Measurements from ENCODE around the gene PPM1D. TPM values are rescaled to one million over a fixed set of nuclear protein-coding genes. Genes with fewer than 3 reads are reported as not detected.
"Not testable (repeated sequence)": the region's sequence is repeated elsewhere in the genome, so short reads cannot be mapped to it uniquely, and the experiment has no call there.

Gene PPM1D
- total and polyA plus RNA-seq, 2 experiments from 2014 or later, result 18.3 to 18.6 TPM

DNA sequence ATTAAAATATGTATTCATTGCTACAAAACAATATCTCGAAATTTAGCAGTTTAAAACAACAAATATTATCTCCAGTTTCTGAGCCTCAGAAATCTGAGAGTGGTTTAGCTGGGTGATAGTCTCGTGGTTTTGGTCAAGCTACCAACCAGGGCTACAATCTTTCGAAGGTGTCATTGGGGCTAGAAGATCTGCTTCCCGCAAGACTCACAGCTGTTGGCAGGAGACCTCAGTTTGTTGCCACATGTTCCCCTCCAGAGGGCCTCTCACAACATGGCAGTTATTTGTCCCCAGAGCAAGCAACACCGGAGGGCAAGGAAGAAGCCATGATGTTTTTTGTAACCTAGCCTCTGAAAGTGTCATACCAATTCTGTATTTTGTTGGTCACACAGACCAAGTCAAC is 65.6 kb downstream of the PPM1D start:
- H3K4me3 ChIP-seq, result no peak overlapping the region
- no peaks in the 10 kb centered on the region for H3K36me3 ChIP-seq (replicated peaks; ENCODE audit: insufficient read depth, low read depth)
- DNase-seq (ENCODE audit: low spot score), result no peak
- H3K79me2 ChIP-seq, result peaks cover 5% of the 10 kb centered on the region
- H3K4me1 ChIP-seq (ENCODE audit: insufficient read depth), result no peaks in the 10 kb centered on the region
- H3K9me3 ChIP-seq (ENCODE audit: low read depth), result no peaks in the 10 kb centered on the region
- H2AFZ ChIP-seq, result no peak overlapping the region
- H3K27me3 ChIP-seq, result no peaks in the 10 kb centered on the region
- H3K9me2 ChIP-seq (replicated peaks; ENCODE audit: insufficient read depth), result no peaks in the 10 kb centered on the region
- 91% methylated on average over 5 of the region's 5 CpGs for WGBS (ENCODE audit: low lambda C conversion rate, missing lambda C conversion rate)
- TF ChIP-seq CTCF (IDR thresholded peaks at IDR 0.05; ENCODE audit: poor library complexity) (no peak), EZH2 (IDR thresholded peaks at IDR 0.05; ENCODE audit: borderline replicate concordance) (no peak), EZH2phosphoT487 (IDR thresholded peaks at IDR 0.05; ENCODE audit: low read depth, severe bottlenecking, unreplicated experiment) (no peak)
- no peak overlapping the region for H3K27ac ChIP-seq
- no peak overlapping the region for H3K4me2 ChIP-seq
- no peaks in the 10 kb centered on the region for H4K20me1 ChIP-seq (ENCODE audit: insufficient read depth, poor library complexity, severe bottlenecking)

GRCh38 chr17:60668741-60669140 is 68.7 kb downstream of the PPM1D start:
- not testable (repeated sequence) for H3K9me2 ChIP-seq (replicated peaks; ENCODE audit: insufficient read depth); H3K27me3 ChIP-seq; H3K79me2 ChIP-seq; H3K36me3 ChIP-seq (replicated peaks; ENCODE audit: insufficient read depth, low read depth); H3K4me1 ChIP-seq (ENCODE audit: insufficient read depth); DNase-seq (ENCODE audit: low spot score); H4K20me1 ChIP-seq (ENCODE audit: insufficient read depth, poor library complexity, severe bottlenecking); H3K27ac ChIP-seq; H3K4me3 ChIP-seq; H3K9me3 ChIP-seq (ENCODE audit: low read depth); H3K4me2 ChIP-seq; H2AFZ ChIP-seq
- 95% methylated on average over 7 of the region's 7 CpGs for WGBS (ENCODE audit: low lambda C conversion rate, missing lambda C conversion rate)

GRCh38 chr17:60671482-60671881 is 71.5 kb downstream of the PPM1D start:
- 46% methylated on average over 2 of the region's 2 CpGs for WGBS (ENCODE audit: low lambda C conversion rate, missing lambda C conversion rate)
- H3K27me3 ChIP-seq, result no peaks in the 10 kb centered on the region
- no peak overlapping the region for H3K4me2 ChIP-seq

GRCh38 chr17:60674637-60675036 is 74.6 kb downstream of the PPM1D start:
- not testable (repeated sequence) for H4K20me1 ChIP-seq (ENCODE audit: insufficient read depth, poor library complexity, severe bottlenecking); H3K4me1 ChIP-seq (ENCODE audit: insufficient read depth); H3K27ac ChIP-seq; H3K4me3 ChIP-seq; H3K79me2 ChIP-seq; H3K4me2 ChIP-seq; H3K36me3 ChIP-seq (replicated peaks; ENCODE audit: insufficient read depth, low read depth); H3K27me3 ChIP-seq; H3K9me3 ChIP-seq (ENCODE audit: low read depth); DNase-seq (ENCODE audit: low spot score); H3K9me2 ChIP-seq (replicated peaks; ENCODE audit: insufficient read depth); H2AFZ ChIP-seq
- 91% methylated on average over 7 of the region's 7 CpGs for WGBS (ENCODE audit: low lambda C conversion rate, missing lambda C conversion rate)

More at GRCh38 chr17:60671482-60671881, 71.5 kb downstream of the PPM1D start:
- Histone ChIP-seq H4K20me1 (ENCODE audit: insufficient read depth, poor library complexity, severe bottlenecking) (no peaks in the 10 kb centered on the region), H3K36me3 (replicated peaks; ENCODE audit: insufficient read depth, low read depth) (no peaks in the 10 kb centered on the region), H3K27ac (no peak overlapping the region), H3K79me2 (no peaks in the 10 kb centered on the region), H3K4me3 (no peak overlapping the region), H3K9me2 (replicated peaks; ENCODE audit: insufficient read depth) (no peaks in the 10 kb centered on the region), H2AFZ (no peak overlapping the region), H3K9me3 (ENCODE audit: low read depth) (no peaks in the 10 kb centered on the region), H3K4me1 (ENCODE audit: insufficient read depth) (no peaks in the 10 kb centered on the region)
- DNase-seq (ENCODE audit: low spot score), result no peak
- TF ChIP-seq EZH2phosphoT487 (IDR thresholded peaks at IDR 0.05; ENCODE audit: low read depth, severe bottlenecking, unreplicated experiment), result no peak
- no peak for TF ChIP-seq EZH2 (IDR thresholded peaks at IDR 0.05; ENCODE audit: borderline replicate concordance)
- TF ChIP-seq CTCF (IDR thresholded peaks at IDR 0.05; ENCODE audit: poor library complexity), result no peak

GRCh38 chr17:60675997-60676396 is 76.0 kb downstream of the PPM1D start:
- no peak for TF ChIP-seq EZH2phosphoT487 (IDR thresholded peaks at IDR 0.05; ENCODE audit: low read depth, severe bottlenecking, unreplicated experiment)
- no peak for TF ChIP-seq EZH2 (IDR thresholded peaks at IDR 0.05; ENCODE audit: borderline replicate concordance)
- no peak overlapping the region for H3K4me2 ChIP-seq

More at GRCh38 chr17:60675997-60676396, 76.0 kb downstream of the PPM1D start:
- H3K9me2 ChIP-seq (replicated peaks; ENCODE audit: insufficient read depth), result no peaks in the 10 kb centered on the region
- H3K4me1 ChIP-seq (ENCODE audit: insufficient read depth), result peaks cover 4% of the 10 kb centered on the region
- H3K9me3 ChIP-seq (ENCODE audit: low read depth), result no peaks in the 10 kb centered on the region
- no peak overlapping the region for H2AFZ ChIP-seq
- DNase-seq (ENCODE audit: low spot score), result no peak
- H4K20me1 ChIP-seq (ENCODE audit: insufficient read depth, poor library complexity, severe bottlenecking), result no peaks in the 10 kb centered on the region
- 95% methylated on average over 6 of the region's 6 CpGs for WGBS (ENCODE audit: low lambda C conversion rate, missing lambda C conversion rate)
- H3K27ac ChIP-seq, result no peak overlapping the region
- H3K36me3 ChIP-seq (replicated peaks; ENCODE audit: insufficient read depth, low read depth), result no peaks in the 10 kb centered on the region
- peaks cover 4% of the 10 kb centered on the region for H3K79me2 ChIP-seq
- H3K27me3 ChIP-seq, result no peaks in the 10 kb centered on the region
- no peak overlapping the region for H3K4me3 ChIP-seq
